H1 (cell line): ENCODE measurements around the gene BCL2A1. TPM values are rescaled to one million over a fixed set of nuclear protein-coding genes. Genes with fewer than 3 reads are reported as not detected.
A peak's percentile ranks its signal among the peaks of the same experiment; 100 is the strongest.

ENCODE experiments used
- CTCF ChIA-PET: fragments of 300-600 bp; sonication (Branson Sonifier 250); formaldehyde crosslinking; loops from one replicate; lab custom pipeline; 2021; ENCODE audit not compliant: partially characterized antibody; lab: Charles Lee
- POLR2A ChIA-PET: fragments of 300-600 bp; sonication (Branson Sonifier 250); formaldehyde crosslinking; loops from one replicate; lab custom pipeline; 2021; ENCODE audit warnings: inconsistent platforms; ENCODE audit not compliant: partially characterized antibody; lab: Charles Lee
- DNase-seq, 2 experiments: peaks; one replicate each; pipeline versions ENCODE4 v3.0.0 to v3.0.0-alpha.2; 2010 to 2022; ENCODE audit warnings: low spot score in 2 of 2, low read depth in 1 of 2, mixed read lengths in 1 of 2
- FAIRE-seq: peaks from 2 replicates; lab custom pipeline; 2011; peaks lifted over from hg19 to GRCh38; lab: Jason Lieb, UNC
- H2AFZ ChIP-seq: 2 replicates; pipeline ENCODE4 v1.8.1; 2012; ENCODE audit warnings: low read length, inconsistent platforms
- H2AK5ac ChIP-seq: 2 replicates; pipeline ENCODE4 v1.6.1; 2013; ENCODE audit warnings: low read depth, low read length
- H2BK120ac ChIP-seq: replicated peaks from 2 replicates; pipeline ENCODE3; 2013; ENCODE audit warnings: low read depth, low read length, inconsistent platforms
- H2BK12ac ChIP-seq: 2 replicates; pipeline ENCODE4 v1.6.1; 2013; ENCODE audit warnings: low read depth, low read length
- H2BK15ac ChIP-seq: 2 replicates; pipeline ENCODE4 v1.6.1; 2013; ENCODE audit warnings: low read length
- H2BK20ac ChIP-seq: 2 replicates; pipeline ENCODE4 v1.6.1; 2013; ENCODE audit warnings: low read length
- H2BK5ac ChIP-seq: 2 replicates; pipeline ENCODE4 v1.6.1; 2013; ENCODE audit warnings: low read depth, low read length
- H3K14ac ChIP-seq: 2 replicates; pipeline ENCODE4 v1.6.1; 2013; ENCODE audit warnings: inconsistent platforms; ENCODE audit not compliant: insufficient read length
- H3K18ac ChIP-seq: 2 replicates; pipeline ENCODE4 v1.6.1; 2013; ENCODE audit warnings: low read length; ENCODE audit errors: extremely low read depth
- H3K23ac ChIP-seq: 2 replicates; pipeline ENCODE4 v1.6.1; 2013; ENCODE audit warnings: inconsistent platforms; ENCODE audit not compliant: insufficient read length
- H3K23me2 ChIP-seq: 2 replicates; pipeline ENCODE4 v1.6.1; 2013; ENCODE audit warnings: low read depth, low read length
- H3K27ac ChIP-seq: 2 replicates; pipeline ENCODE4 v1.6.1; 2011; ENCODE audit warnings: low read depth, low read length, inconsistent platforms
- H3K27me3 ChIP-seq, 4 experiments: replicated peaks in 1 of 4; 1 replicate in 1 of 4; 2 replicates in 3 of 4; pipeline versions ENCODE4 v1.6.1 to v1.8.1; 2011 to 2013; ENCODE audit warnings: low read length in 3 of 4, mild to moderate bottlenecking in 3 of 4, inconsistent platforms in 2 of 4, mixed read lengths in 2 of 4, moderate library complexity in 1 of 4; ENCODE audit not compliant: control insufficient read depth in 3 of 4, insufficient read depth in 3 of 4; ENCODE audit errors: extremely low read depth in 1 of 4
- H3K36me3 ChIP-seq, 4 experiments: 2 replicates each; pipeline versions ENCODE4 v1.6.1 to v1.8.1; 2011 to 2013; ENCODE audit warnings: mild to moderate bottlenecking in 4 of 4, low read length in 3 of 4, moderate library complexity in 2 of 4, control low read depth in 1 of 4, inconsistent platforms in 1 of 4; ENCODE audit not compliant: insufficient read depth in 4 of 4, control insufficient read depth in 2 of 4
- H3K4ac ChIP-seq: replicated peaks from 2 replicates; pipeline ENCODE3; 2013; ENCODE audit warnings: low read length, low read depth, mixed read lengths, inconsistent platforms; ENCODE audit not compliant: insufficient read length
- H3K4me1 ChIP-seq, 4 experiments: replicated peaks in 1 of 4; 1 replicate in 1 of 4; 2 replicates in 3 of 4; pipeline versions ENCODE4 v1.6.1 to v1.8.1; 2011 to 2013; ENCODE audit warnings: low read length in 3 of 4, inconsistent platforms in 2 of 4, mixed read lengths in 1 of 4; ENCODE audit not compliant: insufficient read depth in 4 of 4, control insufficient read depth in 3 of 4
- H3K4me2 ChIP-seq, 2 experiments: 2 replicates each; pipeline versions ENCODE4 v1.6.1 to v1.8.1; 2011 to 2013; ENCODE audit warnings: low read depth in 2 of 2, low read length in 2 of 2, control low read depth in 1 of 2, inconsistent platforms in 1 of 2, mild to moderate bottlenecking in 1 of 2; ENCODE audit not compliant: insufficient read depth in 1 of 2
- H3K4me3 ChIP-seq, 4 experiments: fragments of 200-600, 300-600 bp in 1 of 4; sonication (generic), shearing (Covaris generic), sonication (Bioruptor Twin) in 1 of 4; 2 replicates each; pipeline versions ENCODE4 v1.5.1 to v1.8.1; 2011 to 2016; ENCODE audit warnings: low read length in 4 of 4, low read depth in 3 of 4, control low read depth in 2 of 4, inconsistent platforms in 2 of 4, mild to moderate bottlenecking in 2 of 4, mixed read lengths in 1 of 4, moderate library complexity in 1 of 4; ENCODE audit not compliant: insufficient read depth in 2 of 4; ENCODE audit errors: extremely low read depth in 1 of 4
- H3K56ac ChIP-seq: replicated peaks from 2 replicates; pipeline ENCODE3; 2013; ENCODE audit warnings: low read depth, mild to moderate bottlenecking, mixed read lengths, low read length, inconsistent platforms; ENCODE audit not compliant: insufficient read length
- H3K79me1 ChIP-seq: 2 replicates; pipeline ENCODE4 v1.6.1; 2013; ENCODE audit warnings: low read depth, low read length, control low read depth
- H3K79me2 ChIP-seq, 2 experiments: 2 replicates each; pipeline versions ENCODE4 v1.6.1 to v1.8.1; 2012 to 2013; ENCODE audit warnings: low read length in 2 of 2, mild to moderate bottlenecking in 2 of 2, inconsistent platforms in 1 of 2; ENCODE audit not compliant: insufficient read depth in 2 of 2, control insufficient read depth in 1 of 2
- H3K9ac ChIP-seq, 4 experiments: replicated peaks in 1 of 4; 1 replicate in 1 of 4; 2 replicates in 3 of 4; pipeline versions ENCODE4 v1.6.1 to v1.8.1; 2011 to 2013; ENCODE audit warnings: low read depth in 3 of 4, low read length in 3 of 4, control low read depth in 2 of 4, mild to moderate bottlenecking in 2 of 4, moderate library complexity in 2 of 4, inconsistent platforms in 1 of 4; ENCODE audit errors: extremely low read depth in 1 of 4
- H3K9me3 ChIP-seq, 2 experiments: 2 replicates each; pipeline versions ENCODE4 v1.6.1 to v1.8.1; 2012 to 2013; ENCODE audit warnings: mild to moderate bottlenecking in 2 of 2, moderate library complexity in 2 of 2, control low read depth in 1 of 2, inconsistent platforms in 1 of 2, low read depth in 1 of 2, low read length in 1 of 2, mixed read lengths in 1 of 2; ENCODE audit not compliant: insufficient read depth in 2 of 2
- H4K20me1 ChIP-seq, 2 experiments: replicated peaks in 1 of 2; 2 replicates each; pipeline versions ENCODE3 to v1.8.1; 2011 to 2013; ENCODE audit warnings: inconsistent platforms in 2 of 2, low read length in 2 of 2, mild to moderate bottlenecking in 1 of 2; ENCODE audit not compliant: insufficient read depth in 2 of 2, control insufficient read depth in 1 of 2
- H4K5ac ChIP-seq: 2 replicates; pipeline ENCODE4 v1.6.1; 2013; ENCODE audit warnings: low read length, low read depth, mixed read lengths, inconsistent platforms; ENCODE audit not compliant: insufficient read length
- H4K8ac ChIP-seq: 2 replicates; pipeline ENCODE4 v1.8.0; 2013; ENCODE audit warnings: mild to moderate bottlenecking, moderate library complexity, low read length, inconsistent platforms; ENCODE audit not compliant: insufficient read depth; ENCODE audit errors: extremely low read depth
- H4K91ac ChIP-seq: replicated peaks from 2 replicates; pipeline ENCODE3; 2013; ENCODE audit warnings: low read length, mixed read lengths, inconsistent platforms; ENCODE audit not compliant: insufficient read length
- BCL11A ChIP-seq, 2 experiments: IDR thresholded peaks; one replicate each; pipeline ENCODE4 v1.6.1; 2011; ENCODE audit warnings: low read depth in 2 of 2, low read length in 2 of 2, mild to moderate bottlenecking in 2 of 2
- EGR1 ChIP-seq: IDR thresholded peaks from 2 replicates; pipeline ENCODE4 v1.6.1; 2011; ENCODE audit warnings: low read depth, low read length, borderline replicate concordance
- GTF2F1 ChIP-seq: IDR thresholded peaks from 2 replicates; pipeline ENCODE4 v1.6.1; 2012; ENCODE audit warnings: low read depth, low read length, improper control_type of control experiment, borderline replicate concordance
- KDM4A ChIP-seq: IDR thresholded peaks from one replicate; pipeline ENCODE4 v1.7.1; 2012; ENCODE audit warnings: low read depth, mild to moderate bottlenecking, moderate library complexity, low read length, inconsistent platforms; ENCODE audit not compliant: severe bottlenecking
- NANOG ChIP-seq: IDR thresholded peaks from 2 replicates; pipeline ENCODE4 v1.6.1; 2011; ENCODE audit warnings: low read length, low read depth, mild to moderate bottlenecking, inconsistent platforms; ENCODE audit not compliant: insufficient read depth, poor library complexity, severe bottlenecking
- POLR2A ChIP-seq, 2 experiments: IDR thresholded peaks; 1 replicate in 1 of 2; 2 replicates in 1 of 2; pipeline ENCODE4 v1.6.1; 2011; ENCODE audit warnings: low read depth in 2 of 2, low read length in 2 of 2, mild to moderate bottlenecking in 2 of 2; ENCODE audit errors: control extremely low read depth in 1 of 2
- RFX5 ChIP-seq: IDR thresholded peaks from 2 replicates; pipeline ENCODE4 v1.6.1; 2011; ENCODE audit warnings: low read depth, low read length, improper control_type of control experiment, borderline replicate concordance
- SP1 ChIP-seq: IDR thresholded peaks from 2 replicates; pipeline ENCODE4 v1.6.1; 2011; ENCODE audit warnings: low read depth, low read length
- SUZ12 ChIP-seq: fragments of 200-600 bp; sonication (generic); IDR thresholded peaks from 2 replicates; pipeline ENCODE4 v1.6.1; 2012; ENCODE audit warnings: mild to moderate bottlenecking, inconsistent platforms, low read length, moderate library complexity, mixed read lengths
- TBP ChIP-seq: IDR thresholded peaks from 2 replicates; pipeline ENCODE4 v1.6.1; 2011; ENCODE audit warnings: low read depth, low read length, improper control_type of control experiment
- TEAD4 ChIP-seq: IDR thresholded peaks from 2 replicates; pipeline ENCODE4 v1.6.1; 2012; ENCODE audit warnings: low read depth, low read length, inconsistent platforms, mixed read lengths
- WGBS, 2 experiments: shearing (Covaris generic) in 1 of 2; methylation state at CpG; one replicate each; pipeline versions ENCODE4 v1.1.6 to v1.1.7; 2013 to 2015; ENCODE audit warnings: low lambda C conversion rate in 2 of 2, mixed read lengths in 2 of 2, inconsistent platforms in 1 of 2, low coverage in 1 of 2, missing lambda C conversion rate in 1 of 2; ENCODE audit not compliant: insufficient replicate concordance in 2 of 2, insufficient coverage in 1 of 2, insufficient read length in 1 of 2; ENCODE audit errors: extremely low coverage in 1 of 2, missing lambda C conversion rate in 1 of 2; 5-methylcytosine and 5-hydroxymethylcytosine counted together
- polyA plus RNA-seq, 7 experiments: library from polyadenylated mRNA; depleted of rRNA in 3 of 7; stranded (reverse) in 5 of 7; unstranded in 2 of 7; fragments of >200 nt in 5 of 7; fragments of 200-250 nt in 2 of 7; gene quantifications; 1 replicate in 5 of 7; 2 replicates in 1 of 7; 4 replicates in 1 of 7; pipeline versions ENCODE4 v1.2.1 to v1.2.3, GENCODE V29; 2011 to 2013; ENCODE audit warnings: missing spikeins in 2 of 7, mixed read lengths in 2 of 7
- total RNA-seq: library from RNA; stranded (reverse); fragmentation: NEBNext Ultra II Directional; extraction: Animal tissue kit (Norgen Biotek cat#: 25700); gene quantifications from 2 replicates; pipeline ENCODE4 v1.2.1, GENCODE V29; 2021

BCL2A1 gene
- total and polyA plus RNA-seq, 2 of the 8 experiments (the other 6 are each of a cell fraction or from before 2014, with no cell fraction given) = not detected

DNA sequence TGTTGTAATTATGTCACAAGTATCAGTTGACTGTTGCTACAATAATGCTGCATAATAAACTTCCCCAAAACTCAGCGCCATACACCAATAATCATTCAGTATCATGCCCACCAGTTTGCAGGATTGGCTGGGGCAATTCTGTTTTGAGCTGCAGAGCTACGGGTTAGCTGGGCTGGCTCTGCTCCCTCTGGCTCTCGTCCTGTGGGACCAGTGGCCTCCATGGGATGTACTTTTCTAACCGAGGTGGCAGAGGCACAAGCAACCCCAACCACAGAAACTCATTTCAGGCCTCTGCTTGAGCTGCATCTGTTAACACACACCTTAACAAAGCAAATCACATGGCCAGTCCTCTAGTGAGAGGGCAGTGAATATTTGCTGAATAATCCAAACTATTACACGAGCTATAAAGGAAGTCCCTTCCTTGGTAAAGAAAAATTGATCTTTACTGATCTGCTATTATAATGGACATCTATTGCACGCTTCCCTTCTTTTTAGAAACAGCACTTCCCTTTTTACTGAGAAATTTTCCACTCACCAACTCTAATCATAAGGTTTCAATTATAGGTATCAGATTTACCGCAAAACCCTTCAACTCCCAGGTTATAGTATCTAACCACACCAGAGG lies 10.9 kb upstream of the BCL2A1 start:
- H3K4me3 ChIP-seq = no peak overlapping the region
- no peaks in the 10 kb centered on the region for H3K27me3 ChIP-seq
- no peaks in the 10 kb centered on the region for H3K9me3 ChIP-seq
- H3K23me2 ChIP-seq = no peaks in the 10 kb centered on the region; the same call in 1 of the 2 replicates
- H3K56ac ChIP-seq = no peak overlapping the region
- no peak overlapping the region for H2BK120ac ChIP-seq
- H2BK5ac ChIP-seq = no peak overlapping the region
- no peaks in the 10 kb centered on the region for H3K79me1 ChIP-seq
- no peak overlapping the region for H3K18ac ChIP-seq
- CTCF ChIA-PET = interaction anchor here (0.6 to 1.6 kb wide), 3 partner anchors 10 to 217 kb away, joined by 3 to 10 read pairs (median 4); no protein-coding TSS in a partner anchor
- no peak overlapping the region for H2BK12ac ChIP-seq
- POLR2A ChIA-PET = interaction anchor here (0.6 kb wide), 1 partner anchor 308 kb away, joined by 5 read pairs; no protein-coding TSS in a partner anchor
- no peaks in the 10 kb centered on the region for H4K20me1 ChIP-seq
- no peak overlapping the region for H4K8ac ChIP-seq
- H3K9ac ChIP-seq = no peak overlapping the region
- H2BK20ac ChIP-seq = no peak overlapping the region
- no peaks in the 10 kb centered on the region for H3K79me2 ChIP-seq
- H2BK15ac ChIP-seq = no peak overlapping the region
- no peaks in the 10 kb centered on the region; a peak in 1 of 7 replicates for H3K4me1 ChIP-seq
- no peak overlapping the region for H3K14ac ChIP-seq
- H3K23ac ChIP-seq = no peak overlapping the region
- DNase-seq = peak in 1 of 2 experiments; percentile 41
- no peak overlapping the region for H4K91ac ChIP-seq
- WGBS, 2 experiments = 85% methylated on average over 7 of the region's 7 CpGs; no CpG with 5 or more reads in 1 of the 2 experiments
- H2AK5ac ChIP-seq = no peak overlapping the region
- no peak overlapping the region for H4K5ac ChIP-seq
- no peak overlapping the region for H2AFZ ChIP-seq
- TF ChIP-seq NANOG (no peak), RFX5 (no peak), SP1 (no peak), TEAD4 (no peak), TBP (no peak), POLR2A (IDR thresholded peaks at IDR 0.05; ENCODE audit: control extremely low read depth in 1 of 2, low read depth in 2 of 2, low read length in 2 of 2) (no peak), BCL11A (IDR thresholded peaks at IDR 0.05; ENCODE audit: low read depth in 2 of 2, low read length in 2 of 2) (no peak), SUZ12 (no peak), GTF2F1 (no peak), EGR1 (no peak), KDM4A (no peak)
- TF ChIP-seq, all 59 proteins: peak for 0
- Histone ChIP-seq H3K36me3 (no peaks in the 10 kb centered on the region), H3K4ac (no peak overlapping the region), H3K27ac (no peak overlapping the region), H3K4me2 (no peak overlapping the region)
- FAIRE-seq = no peak
